SH-SY5Y (cell line): Measurements from ENCODE around the gene ANO7.

ENCODE experiments used
- GATA2 ChIP-seq: IDR thresholded peaks from 2 replicates; pipeline ENCODE4 v1.6.1; 2011; ENCODE audit warnings: mild to moderate bottlenecking, low read depth, low read length
- GATA3 ChIP-seq: IDR thresholded peaks from 2 replicates; pipeline ENCODE4 v1.6.1; 2011; ENCODE audit warnings: low read depth, mild to moderate bottlenecking, low read length, moderate library complexity

DNA sequence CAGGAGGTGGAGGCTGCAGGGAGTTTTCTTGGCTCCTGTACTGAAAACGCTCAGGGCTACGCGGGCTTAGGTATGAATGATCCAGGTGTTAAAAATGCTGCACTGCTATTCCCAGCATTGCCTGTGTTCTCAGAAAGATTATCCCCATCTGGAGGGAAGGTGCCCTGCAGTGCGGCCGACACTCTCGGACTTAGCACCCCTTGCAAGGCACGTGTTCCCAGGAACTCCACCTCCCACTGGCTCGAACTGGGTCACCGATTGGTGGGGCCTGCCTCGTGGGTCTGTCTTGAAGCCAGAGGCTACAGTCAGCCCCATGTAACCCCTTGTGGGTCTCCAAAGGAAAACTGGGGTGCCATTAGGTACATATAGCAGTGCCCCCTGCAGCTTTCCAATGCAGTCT is 25.7 kb downstream of the ANO7 start:
- TF ChIP-seq GATA3 (no peak), GATA2 (no peak)
